ENCODE results near the gene SNAP25.

SNAP25 gene

DNA sequence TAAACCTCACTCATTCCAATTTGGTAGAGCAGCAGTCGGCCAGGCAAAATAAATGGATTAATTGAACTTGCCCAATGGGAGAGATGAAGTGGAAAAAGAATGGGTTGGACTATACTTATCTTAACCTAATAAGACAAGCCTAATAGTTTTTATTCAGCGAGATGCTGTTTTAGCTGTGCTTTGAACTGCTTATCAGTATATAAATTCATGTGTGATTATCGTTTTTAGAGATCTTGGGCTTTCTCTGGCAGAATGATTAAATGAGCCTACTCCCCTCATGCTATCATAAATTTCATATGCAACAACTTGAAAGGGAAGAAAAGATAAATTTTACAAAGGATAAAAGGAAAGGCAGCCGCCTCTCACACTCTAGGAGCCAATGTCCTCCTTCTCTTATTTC is 59.8 kb downstream of the SNAP25 start:
- H3K27ac ChIP-seq (ENCODE audit: low read depth, low read length), result no peak overlapping the region
- H3K4me3 ChIP-seq (ENCODE audit: low read depth in 1 of 5, low read length in 5 of 5), result no peak overlapping the region
- no peak overlapping the region for H3K9ac ChIP-seq (ENCODE audit: low read length in 5 of 5)
- H3K36me3 ChIP-seq (ENCODE audit: control insufficient read depth in 5 of 5, insufficient read depth in 5 of 5, low read length in 5 of 5), result no peaks in the 10 kb centered on the region
- H3K27me3 ChIP-seq (ENCODE audit: control insufficient read depth in 5 of 5, insufficient read depth in 4 of 5, low read length in 5 of 5), result peaks cover 0 to 3% (median 0%) of the 10 kb centered on the region in 5 donors
- no peaks in the 10 kb centered on the region for H3K4me1 ChIP-seq (ENCODE audit: control insufficient read depth in 5 of 5, insufficient read depth in 5 of 5, low read length in 5 of 5)
- no peaks in the 10 kb centered on the region for H3K9me3 ChIP-seq (ENCODE audit: control insufficient read depth in 5 of 5, low read length in 5 of 5)

DNA sequence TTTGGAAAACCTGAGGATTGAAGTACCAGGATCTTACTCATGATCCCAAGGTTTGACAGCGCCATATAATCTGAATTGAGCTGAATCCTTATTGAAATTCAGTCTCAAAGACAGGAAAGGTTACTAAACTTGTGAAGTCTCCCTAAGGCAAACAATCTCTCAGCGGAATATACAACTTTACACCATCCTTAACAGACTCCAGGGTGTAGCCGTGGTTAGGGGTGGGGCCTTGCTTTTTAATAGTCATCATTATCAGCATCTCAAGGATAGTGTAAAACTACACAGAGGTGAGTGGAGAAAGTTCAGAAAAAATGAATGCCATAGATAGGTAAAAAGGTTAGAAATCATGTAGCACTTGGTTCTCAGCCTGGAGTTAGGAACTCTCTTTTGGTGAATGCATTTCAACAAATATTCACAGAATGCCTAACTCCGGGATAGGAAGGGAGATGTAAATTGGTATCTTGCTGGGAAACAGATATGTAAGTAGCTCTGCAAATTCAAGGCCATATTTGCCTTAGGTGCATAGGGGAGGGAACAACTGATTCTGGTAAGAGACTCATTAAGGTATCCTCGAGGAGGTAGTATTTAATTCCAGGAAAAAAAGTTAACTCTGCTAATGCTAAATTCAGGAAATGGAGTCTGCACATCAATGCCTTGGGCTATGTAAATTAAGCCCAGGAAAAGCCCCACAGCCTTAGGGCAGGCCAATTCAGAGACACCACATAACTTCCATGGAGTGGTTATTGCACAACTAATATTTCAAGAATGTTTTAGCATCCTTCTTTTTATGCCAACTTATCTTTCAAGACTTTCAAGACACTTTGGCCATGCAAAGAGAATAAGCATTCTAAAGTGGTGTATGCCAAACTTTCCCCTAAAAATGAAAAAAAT is 61.6 kb downstream of the SNAP25 start:
- Histone ChIP-seq H3K27me3 (ENCODE audit: control insufficient read depth in 5 of 5, insufficient read depth in 4 of 5, low read length in 5 of 5) (peaks cover 0 to 3% (median 0%) of the 10 kb centered on the region in 5 donors), H3K9me3 (ENCODE audit: control insufficient read depth in 5 of 5, low read length in 5 of 5) (no peaks in the 10 kb centered on the region), H3K4me3 (ENCODE audit: low read depth in 1 of 5, low read length in 5 of 5) (no peak overlapping the region), H3K9ac (ENCODE audit: low read length in 5 of 5) (no peak overlapping the region), H3K36me3 (ENCODE audit: control insufficient read depth in 5 of 5, insufficient read depth in 5 of 5, low read length in 5 of 5) (no peaks in the 10 kb centered on the region), H3K4me1 (ENCODE audit: control insufficient read depth in 5 of 5, insufficient read depth in 5 of 5, low read length in 5 of 5) (no peaks in the 10 kb centered on the region), H3K27ac (ENCODE audit: low read depth, low read length) (no peak overlapping the region)

DNA sequence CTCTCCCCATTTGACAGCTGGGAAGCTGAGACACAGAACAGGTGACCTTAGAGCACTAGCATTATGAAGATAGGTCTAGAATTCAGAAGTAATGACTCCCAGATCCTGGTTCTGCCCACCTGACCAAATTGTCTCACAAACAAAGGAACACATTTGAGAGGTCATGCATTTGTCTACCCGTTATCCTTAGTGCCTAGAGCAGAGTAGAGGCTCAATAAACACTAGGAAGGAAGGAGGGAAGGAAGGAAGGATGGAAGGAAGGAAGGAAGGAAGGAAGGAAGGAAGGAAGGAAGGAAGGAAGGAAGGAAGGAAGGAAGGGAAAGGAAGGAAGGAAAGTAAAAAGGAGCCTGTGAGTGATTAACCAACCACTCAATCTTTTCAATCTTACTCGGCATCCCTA is 63.3 kb downstream of the SNAP25 start:
- peaks cover 0 to 5% (median 0%) of the 10 kb centered on the region in 5 donors for H3K27me3 ChIP-seq (ENCODE audit: control insufficient read depth in 5 of 5, insufficient read depth in 4 of 5, low read length in 5 of 5)
- no peak overlapping the region for H3K4me3 ChIP-seq (ENCODE audit: low read depth in 1 of 5, low read length in 5 of 5)
- H3K36me3 ChIP-seq (ENCODE audit: control insufficient read depth in 5 of 5, insufficient read depth in 5 of 5, low read length in 5 of 5), result no peaks in the 10 kb centered on the region
- no peaks in the 10 kb centered on the region for H3K4me1 ChIP-seq (ENCODE audit: control insufficient read depth in 5 of 5, insufficient read depth in 5 of 5, low read length in 5 of 5)
- H3K9me3 ChIP-seq (ENCODE audit: control insufficient read depth in 5 of 5, low read length in 5 of 5), result no peaks in the 10 kb centered on the region
- no peak overlapping the region for H3K27ac ChIP-seq (ENCODE audit: low read depth, low read length)
- H3K9ac ChIP-seq (ENCODE audit: low read length in 5 of 5), result no peak overlapping the region

DNA sequence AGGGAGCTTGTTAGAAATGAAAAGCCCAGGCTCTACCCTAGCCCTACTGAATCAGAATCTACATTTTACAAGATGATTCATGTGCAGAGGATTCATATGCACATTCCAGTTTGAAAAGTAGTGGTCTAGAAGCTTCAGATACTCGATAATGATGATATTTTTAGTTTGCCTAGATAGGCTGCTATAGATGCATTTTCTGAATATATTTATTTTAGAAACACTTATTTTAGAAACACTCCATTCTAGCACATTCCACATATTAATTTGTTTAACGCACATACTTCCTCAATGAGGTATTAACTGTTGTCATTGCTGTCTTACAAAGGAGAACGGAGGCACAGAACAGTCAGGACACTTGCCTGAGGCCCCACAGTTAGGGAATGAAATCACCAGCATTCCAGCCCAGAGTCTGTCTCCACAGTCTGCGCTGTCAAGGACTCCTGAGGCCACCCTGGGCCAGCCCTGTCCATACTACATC is 64.4 kb downstream of the SNAP25 start:
- Histone ChIP-seq H3K4me1 (ENCODE audit: control insufficient read depth in 5 of 5, insufficient read depth in 5 of 5, low read length in 5 of 5) (no peaks in the 10 kb centered on the region), H3K4me3 (ENCODE audit: low read depth in 1 of 5, low read length in 5 of 5) (no peak overlapping the region), H3K36me3 (ENCODE audit: control insufficient read depth in 5 of 5, insufficient read depth in 5 of 5, low read length in 5 of 5) (no peaks in the 10 kb centered on the region), H3K9me3 (ENCODE audit: control insufficient read depth in 5 of 5, low read length in 5 of 5) (no peaks in the 10 kb centered on the region), H3K27me3 (ENCODE audit: control insufficient read depth in 5 of 5, insufficient read depth in 4 of 5, low read length in 5 of 5) (peaks cover 0 to 5% (median 0%) of the 10 kb centered on the region in 5 donors), H3K27ac (ENCODE audit: low read depth, low read length) (no peak overlapping the region), H3K9ac (ENCODE audit: low read length in 5 of 5) (no peak overlapping the region)

DNA sequence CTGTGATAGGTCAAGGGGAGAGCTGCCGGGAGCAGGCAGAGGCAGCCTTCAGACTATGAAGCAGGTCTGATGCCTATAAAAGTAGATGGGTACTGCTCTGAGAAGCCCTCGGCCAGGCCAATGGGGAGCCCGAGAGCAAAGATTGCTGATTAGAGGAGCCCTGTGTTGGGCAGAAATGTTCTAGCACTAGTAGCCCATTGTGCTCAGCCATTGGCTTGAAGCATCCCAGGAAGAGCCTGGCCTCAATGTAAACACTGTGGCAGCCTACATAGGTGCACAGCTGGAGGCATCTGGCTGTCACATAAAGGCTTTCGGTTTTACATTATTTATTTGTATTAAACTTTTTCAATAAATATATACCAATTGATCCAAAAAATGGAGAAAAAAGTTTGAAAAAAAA is 67.7 kb downstream of the SNAP25 start:
- H3K9ac ChIP-seq (ENCODE audit: low read length in 5 of 5), result no peak overlapping the region
- H3K4me3 ChIP-seq (ENCODE audit: low read depth in 1 of 5, low read length in 5 of 5), result no peak overlapping the region
- H3K4me1 ChIP-seq (ENCODE audit: control insufficient read depth in 5 of 5, insufficient read depth in 5 of 5, low read length in 5 of 5), result no peaks in the 10 kb centered on the region
- H3K9me3 ChIP-seq (ENCODE audit: control insufficient read depth in 5 of 5, low read length in 5 of 5), result no peaks in the 10 kb centered on the region
- peaks cover 0 to 5% (median 0%) of the 10 kb centered on the region in 5 donors for H3K27me3 ChIP-seq (ENCODE audit: control insufficient read depth in 5 of 5, insufficient read depth in 4 of 5, low read length in 5 of 5)
- no peak overlapping the region for H3K27ac ChIP-seq (ENCODE audit: low read depth, low read length)
- no peaks in the 10 kb centered on the region for H3K36me3 ChIP-seq (ENCODE audit: control insufficient read depth in 5 of 5, insufficient read depth in 5 of 5, low read length in 5 of 5)

DNA sequence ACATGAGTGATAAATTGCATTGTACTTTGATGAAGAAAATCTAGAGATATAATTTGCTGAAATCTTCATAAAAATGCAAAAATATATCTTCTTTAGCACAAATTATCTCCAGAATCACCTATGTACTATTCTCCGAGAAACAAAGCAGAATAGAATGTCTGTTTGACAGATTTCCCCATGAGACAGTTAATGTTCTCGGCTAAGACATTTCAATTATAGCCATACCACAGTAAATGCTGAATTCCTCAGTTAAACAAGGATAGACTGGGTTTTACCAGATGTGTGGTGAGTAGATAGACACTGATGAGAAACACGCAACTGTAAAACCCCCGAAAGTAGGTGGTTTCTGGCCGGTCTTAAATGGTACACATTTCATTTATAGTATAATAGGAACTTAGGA is 69.8 kb downstream of the SNAP25 start:
- Histone ChIP-seq H3K4me3 (ENCODE audit: low read depth in 1 of 5, low read length in 5 of 5) (no peak overlapping the region), H3K27me3 (ENCODE audit: control insufficient read depth in 5 of 5, insufficient read depth in 4 of 5, low read length in 5 of 5) (peaks cover 0 to 2% (median 0%) of the 10 kb centered on the region in 5 donors), H3K27ac (ENCODE audit: low read depth, low read length) (no peak overlapping the region), H3K9me3 (ENCODE audit: control insufficient read depth in 5 of 5, low read length in 5 of 5) (no peaks in the 10 kb centered on the region), H3K36me3 (ENCODE audit: control insufficient read depth in 5 of 5, insufficient read depth in 5 of 5, low read length in 5 of 5) (no peaks in the 10 kb centered on the region), H3K4me1 (ENCODE audit: control insufficient read depth in 5 of 5, insufficient read depth in 5 of 5, low read length in 5 of 5) (no peaks in the 10 kb centered on the region), H3K9ac (ENCODE audit: low read length in 5 of 5) (no peak overlapping the region)

DNA sequence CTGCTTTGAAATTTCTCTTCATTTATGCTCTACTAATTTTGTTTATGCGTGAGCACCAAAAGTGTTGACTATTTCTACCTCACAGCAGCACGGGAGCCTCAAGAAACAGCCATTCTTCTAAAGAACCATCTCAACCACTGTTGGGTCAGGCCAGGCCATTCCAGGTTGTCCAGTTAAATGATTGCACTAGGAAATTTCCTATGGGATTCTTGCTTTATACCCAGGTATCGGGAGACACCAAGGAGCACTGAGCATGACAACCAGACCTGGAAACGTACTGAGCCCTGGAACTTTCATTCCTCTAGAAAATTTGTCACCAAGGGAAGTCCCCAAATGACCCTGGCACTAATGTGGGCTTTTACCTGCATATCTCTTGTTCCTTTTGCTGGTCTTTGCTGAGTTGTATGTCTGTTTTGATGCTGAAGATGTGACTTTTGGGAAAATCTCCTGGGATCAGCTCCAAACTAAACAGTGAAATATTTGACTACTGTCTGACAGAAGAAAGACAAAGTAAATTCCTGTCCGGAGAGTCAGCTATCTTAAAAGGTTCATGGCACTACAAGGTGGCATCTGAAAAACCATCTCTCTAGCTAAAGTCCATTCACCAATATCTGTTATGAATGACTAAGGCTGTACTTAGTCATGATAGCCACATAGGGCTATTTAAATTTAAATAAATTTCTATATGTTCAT is 70.5 kb downstream of the SNAP25 start:
- Histone ChIP-seq H3K27ac (ENCODE audit: low read depth, low read length) (no peak overlapping the region), H3K36me3 (ENCODE audit: control insufficient read depth in 5 of 5, insufficient read depth in 5 of 5, low read length in 5 of 5) (no peaks in the 10 kb centered on the region), H3K9ac (ENCODE audit: low read length in 5 of 5) (no peak overlapping the region), H3K4me3 (ENCODE audit: low read depth in 1 of 5, low read length in 5 of 5) (no peak overlapping the region), H3K27me3 (ENCODE audit: control insufficient read depth in 5 of 5, insufficient read depth in 4 of 5, low read length in 5 of 5) (peaks cover 0 to 2% (median 0%) of the 10 kb centered on the region in 5 donors), H3K9me3 (ENCODE audit: control insufficient read depth in 5 of 5, low read length in 5 of 5) (no peaks in the 10 kb centered on the region), H3K4me1 (ENCODE audit: control insufficient read depth in 5 of 5, insufficient read depth in 5 of 5, low read length in 5 of 5) (no peaks in the 10 kb centered on the region)

DNA sequence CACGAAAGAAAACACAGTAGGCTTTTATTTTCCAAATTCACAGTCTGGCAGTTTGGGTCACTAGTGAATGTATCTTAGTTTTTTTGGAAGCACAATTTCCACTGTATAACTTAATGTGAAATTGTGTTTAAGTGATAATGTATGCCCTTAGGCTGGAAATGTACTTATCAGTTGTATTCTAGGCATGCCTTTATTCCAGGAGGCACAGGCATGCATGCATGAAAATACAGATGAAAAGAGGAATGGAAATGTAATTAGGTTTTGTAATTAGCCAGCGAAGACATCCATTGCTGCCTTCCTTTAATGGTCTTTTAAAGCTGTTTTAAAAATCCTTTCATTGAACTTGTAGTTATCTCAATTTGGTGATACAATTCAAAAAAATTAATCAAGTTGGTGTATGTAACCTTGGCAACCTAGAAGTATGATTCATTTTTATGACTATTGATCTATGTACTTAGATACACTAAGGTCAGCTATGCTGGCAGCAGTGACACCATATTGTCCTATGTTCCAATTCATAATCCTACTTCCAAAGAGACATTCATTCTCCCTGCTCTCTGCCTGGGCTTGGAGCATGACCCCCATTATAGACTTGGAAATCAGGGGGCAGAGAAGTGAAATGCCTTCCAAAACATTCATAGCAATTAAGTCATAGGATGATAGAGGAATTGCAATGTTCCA is 73.1 kb downstream of the SNAP25 start:
- Histone ChIP-seq H3K9me3 (ENCODE audit: control insufficient read depth in 5 of 5, low read length in 5 of 5) (no peaks in the 10 kb centered on the region), H3K4me1 (ENCODE audit: control insufficient read depth in 5 of 5, insufficient read depth in 5 of 5, low read length in 5 of 5) (no peaks in the 10 kb centered on the region), H3K27ac (ENCODE audit: low read depth, low read length) (no peak overlapping the region), H3K36me3 (ENCODE audit: control insufficient read depth in 5 of 5, insufficient read depth in 5 of 5, low read length in 5 of 5) (no peaks in the 10 kb centered on the region), H3K4me3 (ENCODE audit: low read depth in 1 of 5, low read length in 5 of 5) (no peak overlapping the region), H3K27me3 (ENCODE audit: control insufficient read depth in 5 of 5, insufficient read depth in 4 of 5, low read length in 5 of 5) (no peaks in the 10 kb centered on the region), H3K9ac (ENCODE audit: low read length in 5 of 5) (no peak overlapping the region)

DNA sequence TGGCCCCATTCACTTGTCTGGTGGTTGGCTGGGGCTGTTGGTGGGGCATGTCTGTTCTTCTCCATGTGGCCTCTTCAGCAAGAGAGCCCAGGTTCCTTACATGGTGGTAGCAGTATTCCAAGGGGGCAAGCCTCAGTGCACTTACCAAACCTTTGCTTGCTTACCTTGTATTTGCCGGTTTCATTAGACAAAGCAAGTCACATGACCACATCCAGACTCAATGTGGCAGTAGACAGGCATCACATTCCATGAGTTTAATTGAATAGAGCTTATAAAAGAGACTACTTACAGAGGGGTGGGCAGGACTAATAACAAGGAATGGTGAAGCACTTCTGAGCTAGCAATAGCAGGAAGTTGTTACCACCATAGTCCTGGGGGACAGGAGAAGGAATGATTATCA is 78.6 kb downstream of the SNAP25 start:
- Histone ChIP-seq H3K9ac (ENCODE audit: low read length in 5 of 5) (no peak overlapping the region), H3K36me3 (ENCODE audit: control insufficient read depth in 5 of 5, insufficient read depth in 5 of 5, low read length in 5 of 5) (no peaks in the 10 kb centered on the region), H3K4me1 (ENCODE audit: control insufficient read depth in 5 of 5, insufficient read depth in 5 of 5, low read length in 5 of 5) (peaks cover 0 to 8% (median 0%) of the 10 kb centered on the region in 5 donors), H3K27ac (ENCODE audit: low read depth, low read length) (no peak overlapping the region), H3K4me3 (ENCODE audit: low read depth in 1 of 5, low read length in 5 of 5) (no peak overlapping the region), H3K27me3 (ENCODE audit: control insufficient read depth in 5 of 5, insufficient read depth in 4 of 5, low read length in 5 of 5) (no peaks in the 10 kb centered on the region), H3K9me3 (ENCODE audit: control insufficient read depth in 5 of 5, low read length in 5 of 5) (no peaks in the 10 kb centered on the region)

Measured in subcutaneous abdominal adipose tissue (tissue), 5 donors.